HepG2 (cell line): ENCODE measurements around the gene TBC1D14. TPM values are rescaled to one million over a fixed set of nuclear protein-coding genes. Genes with fewer than 3 reads are reported as not detected.
A peak's percentile ranks its signal among the peaks of the same experiment; 100 is the strongest.
"Not testable (repeated sequence)": the region's sequence is repeated elsewhere in the genome, so short reads cannot be mapped to it uniquely, and the experiment has no call there.

Source experiments
- ATAC-seq: fragments of 200-7000 bp; cut with Tn5 transposase; 3 replicates; pipeline ENCODE4 v1.9.1; 2020; ENCODE audit warnings: mild to moderate bottlenecking, moderate library complexity
- BruUV-seq: library from RNA; stranded (reverse); fragments of 400-500 nt; replicated peaks from 2 replicates; lab custom pipeline; 2021; lab: Mats Ljungman, UMichigan
- CTCF ChIA-PET: fragments of 300-600 bp; formaldehyde crosslinking; extraction: SDS; loops from one replicate; lab custom pipeline; 2021; ENCODE audit warnings: low total read pairs, inconsistent platforms, low intra/inter-chr PET ratio; lab: Yijun Ruan, JAX
- POLR2A ChIA-PET: fragments of 350-600 bp; sonication (Branson Sonifier 250); formaldehyde crosslinking; loops from one replicate; lab custom pipeline; 2020; ENCODE audit warnings: antibody characterized with exemption, inconsistent platforms; lab: Yijun Ruan, JAX
- DNase-seq: peaks from one replicate; pipeline ENCODE4 v3.0.0-alpha.2; 2015; ENCODE audit warnings: low spot score
- FAIRE-seq: peaks from 3 replicates; lab custom pipeline; 2011; peaks lifted over from hg19 to GRCh38; lab: Jason Lieb, UNC
- H2AFZ ChIP-seq: one replicate; pipeline ENCODE4 v1.6.1; 2011; ENCODE audit warnings: low read length, inconsistent platforms
- H3K27ac ChIP-seq: fragments of 300-600 bp; 3 replicates; pipeline ENCODE4 v1.8.0; 2011; ENCODE audit warnings: mixed run types, mild to moderate bottlenecking, mixed read lengths, low read length, inconsistent platforms; ENCODE audit not compliant: insufficient read depth; ENCODE audit errors: extremely low read length
- H3K27me3 ChIP-seq, 2 experiments: fragments of 200-600 bp in 1 of 2; 2 replicates in 1 of 2; 3 replicates in 1 of 2; pipeline versions ENCODE4 v1.6.0 to v1.8.0; 2011; ENCODE audit warnings: low read length in 2 of 2, mild to moderate bottlenecking in 2 of 2, moderate library complexity in 2 of 2, inconsistent platforms in 1 of 2; ENCODE audit not compliant: insufficient read depth in 2 of 2, control insufficient read depth in 1 of 2
- H3K36me3 ChIP-seq, 2 experiments: fragments of 200-600 bp in 1 of 2; replicated peaks in 1 of 2; 2 replicates in 1 of 2; 3 replicates in 1 of 2; pipeline versions ENCODE4 v1.5.1 to v1.8.0; 2011; ENCODE audit warnings: low read length in 2 of 2, inconsistent platforms in 1 of 2; ENCODE audit not compliant: insufficient read depth in 2 of 2, control insufficient read depth in 1 of 2
- H3K4me1 ChIP-seq: 2 replicates; pipeline ENCODE4 v1.5.1; 2012; ENCODE audit warnings: low read length, inconsistent platforms; ENCODE audit not compliant: insufficient read depth
- H3K4me2 ChIP-seq: 2 replicates; pipeline ENCODE4 v1.6.0; 2011; ENCODE audit warnings: low read depth, low read length, inconsistent platforms
- H3K4me3 ChIP-seq, 3 experiments: fragments of 200-600 bp in 1 of 3; sonication (generic), shearing (Covaris generic) in 1 of 3; replicated peaks in 1 of 3; 2 replicates each; pipeline ENCODE4 v1.5.1; 2011 to 2016; ENCODE audit warnings: low read length in 3 of 3, inconsistent platforms in 2 of 3, low read depth in 2 of 3, mild to moderate bottlenecking in 2 of 3, control low read depth in 1 of 3, mixed read lengths in 1 of 3; ENCODE audit not compliant: insufficient read depth in 1 of 3
- H3K79me2 ChIP-seq: one replicate; pipeline ENCODE4 v1.6.1; 2011; ENCODE audit warnings: low read length, inconsistent platforms; ENCODE audit not compliant: insufficient read depth
- H3K9ac ChIP-seq: 2 replicates; pipeline ENCODE4 v1.6.0; 2011; ENCODE audit warnings: mild to moderate bottlenecking, low read depth, low read length, inconsistent platforms; ENCODE audit not compliant: insufficient read depth
- H3K9me3 ChIP-seq: 2 replicates; pipeline ENCODE4 v1.5.1; 2012; ENCODE audit warnings: mild to moderate bottlenecking, low read length
- H4K20me1 ChIP-seq: 2 replicates; pipeline ENCODE4 v1.6.0; 2011; ENCODE audit warnings: inconsistent platforms, mild to moderate bottlenecking, low read length, moderate library complexity; ENCODE audit not compliant: insufficient read depth
- ZNF367 ChIP-seq: sonication (generic); formaldehyde crosslinking; IDR thresholded peaks from 2 replicates; pipeline ENCODE4 v1.4.0; 2020; ENCODE audit warnings: missing genetic modification reagents, borderline replicate concordance
- ZNF776 ChIP-seq: sonication (generic); formaldehyde crosslinking; IDR thresholded peaks from 2 replicates; pipeline ENCODE4 v1.4.0; 2020; ENCODE audit warnings: mild to moderate bottlenecking, missing genetic modification reagents
- WGBS: methylation state at CpG from one replicate; pipeline ENCODE4 v1.1.6; 2017; ENCODE audit warnings: low lambda C conversion rate; 5-methylcytosine and 5-hydroxymethylcytosine counted together
- in situ Hi-C: cut with HindIII; loops from 2 replicates; pipeline ENCODE4 v1.10.0; 2017; ENCODE audit warnings: low pct_unique_long_range_greater_than_20kb; ENCODE audit not compliant: extremely low pct_ligation_motif_present
- intact Hi-C: fragments of 100-400 bp; cut with micrococcal nuclease; formaldehyde crosslinking; loops from one replicate; pipeline ENCODE4 v1.10.0; 2022; ENCODE audit not compliant: unreplicated experiment
- polyA plus RNA-seq, 8 experiments: library from polyadenylated mRNA; depleted of rRNA in 3 of 8; stranded (reverse) in 7 of 8; unstranded in 1 of 8; fragments of >200 nt; fragmentation: Illumina TruSeq in 4 of 8; extraction: Trizol in 4 of 8; gene quantifications; 2 replicates each; pipeline versions ENCODE4 v1.2.1 to v1.2.3, GENCODE V29; 2011 to 2016; ENCODE audit warnings: low read depth in 4 of 8, missing spikeins in 1 of 8, mixed read lengths in 1 of 8; ENCODE audit not compliant: insufficient read depth in 1 of 8
- total RNA-seq, 5 experiments: library from RNA; depleted of rRNA; stranded (reverse); fragments of >200 nt; fragmentation: Illumina TruSeq; extraction: Trizol; gene quantifications; 2 replicates each; pipeline ENCODE4 v1.2.3, GENCODE V29; 2016; ENCODE audit warnings: low read depth in 1 of 5
- TF ChIP-seq, protein P1 (sequence below): sonication (generic); formaldehyde crosslinking; IDR thresholded peaks from 2 replicates; pipeline ENCODE4 v1.8.0; 2022; ENCODE audit warnings: mild to moderate bottlenecking, missing genetic modification reagents, borderline replicate concordance

TBC1D14 gene
- total and polyA plus RNA-seq, 2 of the 13 experiments (the other 11 are each of a cell fraction or from before 2014, with no cell fraction given): 29.5 to 46.5 TPM

DNA sequence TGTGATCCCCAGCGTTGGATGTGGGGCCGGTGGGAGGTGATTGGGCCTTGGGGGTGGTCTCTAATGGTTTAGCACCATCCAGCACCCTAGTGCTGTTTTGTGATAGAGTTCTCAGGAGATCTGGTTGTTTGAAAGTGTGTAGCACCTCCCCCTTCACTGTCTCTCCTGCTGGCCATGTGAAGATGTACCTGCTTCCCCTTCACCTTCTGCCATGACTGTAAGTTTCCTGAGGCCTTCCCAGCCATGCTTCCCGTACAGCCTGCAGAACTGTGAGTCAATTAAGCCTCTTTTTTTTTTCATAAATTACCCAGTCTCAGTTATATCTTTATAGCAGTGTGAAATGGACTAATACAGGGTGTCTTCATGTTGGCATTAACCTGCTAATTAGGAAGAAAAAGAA is 19.3 kb upstream of the TBC1D14 start:
- no peak for DNase-seq
- 95% methylated on average over 3 of the region's 3 CpGs for WGBS
- no peaks in the 10 kb centered on the region for H4K20me1 ChIP-seq
- TF ChIP-seq, protein P1, sequence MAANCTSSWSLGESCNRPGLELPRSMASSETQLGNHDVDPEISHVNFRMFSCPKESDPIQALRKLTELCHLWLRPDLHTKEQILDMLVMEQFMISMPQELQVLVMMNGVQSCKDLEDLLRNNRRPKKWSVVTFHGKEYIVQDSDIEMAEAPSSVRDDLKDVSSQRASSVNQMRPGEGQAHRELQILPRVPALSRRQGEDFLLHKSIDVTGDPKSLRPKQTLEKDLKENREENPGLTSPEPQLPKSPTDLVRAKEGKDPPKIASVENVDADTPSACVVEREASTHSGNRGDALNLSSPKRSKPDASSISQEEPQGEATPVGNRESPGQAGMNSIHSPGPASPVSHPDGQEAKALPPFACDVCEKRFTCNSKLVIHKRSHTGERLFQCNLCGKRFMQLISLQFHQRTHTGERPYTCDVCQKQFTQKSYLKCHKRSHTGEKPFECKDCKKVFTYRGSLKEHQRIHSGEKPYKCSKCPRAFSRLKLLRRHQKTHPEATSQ (CRISPR knock-in tag): peak; percentile 51; the same call in 1 of the 2 replicates
- TF ChIP-seq ZNF367 (CRISPR knock-in tag): no peak
- TF ChIP-seq, all 625 proteins: peak for 1
- H3K79me2 ChIP-seq: no peaks in the 10 kb centered on the region
- ATAC-seq: no peak
- no peak overlapping the region for H2AFZ ChIP-seq
- no TSS peak for BruUV-seq
- no peak overlapping the region for H3K4me3 ChIP-seq
- no peak overlapping the region for H3K27ac ChIP-seq
- no peak for FAIRE-seq
- H3K36me3 ChIP-seq: no peaks in the 10 kb centered on the region
- no peaks in the 10 kb centered on the region for H3K27me3 ChIP-seq
- in situ Hi-C loops (no loop called here), intact Hi-C loops (loop anchor here (5.0 kb wide), 1 partner anchor 37 kb away; no protein-coding TSS in a partner anchor)
- H3K4me1 ChIP-seq: peaks cover 42% of the 10 kb centered on the region
- POLR2A ChIA-PET: no interaction called here
- H3K9me3 ChIP-seq: peaks cover 11% of the 10 kb centered on the region
- H3K9ac ChIP-seq: no peak overlapping the region
- CTCF ChIA-PET: interaction anchor here (3.7 kb wide), 1 partner anchor 19 kb away, joined by 12 read pairs; the partner anchor contains the start of gene TBC1D14
- H3K4me2 ChIP-seq: no peak overlapping the region

DNA sequence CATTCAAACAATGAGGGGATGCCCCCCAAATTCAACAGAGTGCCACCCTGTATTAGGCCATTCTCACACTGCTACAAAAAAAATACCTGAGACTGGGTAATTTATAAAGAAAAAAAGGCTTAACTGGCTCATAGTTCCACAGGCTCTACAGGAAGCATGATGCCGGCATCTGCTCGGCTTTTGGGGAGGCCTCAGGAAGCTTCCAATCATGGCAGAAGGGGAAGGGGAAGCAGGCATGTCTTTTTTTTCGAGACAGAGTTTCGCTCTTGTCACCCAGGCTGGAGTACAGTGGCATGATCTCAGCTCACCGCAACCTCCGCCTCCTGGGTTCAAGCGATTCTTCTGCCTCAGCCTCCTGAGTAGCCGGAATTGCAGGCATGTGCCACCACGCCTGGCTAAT is 18.7 kb upstream of the TBC1D14 start:
- Histone ChIP-seq H3K4me1 (peaks cover 48% of the 10 kb centered on the region), H3K9me3 (peaks cover 11% of the 10 kb centered on the region)
- in situ Hi-C loops, ATAC-seq, BruUV-seq, H3K36me3 ChIP-seq, H3K27me3 ChIP-seq, H3K79me2 ChIP-seq, H3K4me2 ChIP-seq, H3K9ac ChIP-seq, DNase-seq, H3K4me3 ChIP-seq, H2AFZ ChIP-seq, H3K27ac ChIP-seq, FAIRE-seq, H4K20me1 ChIP-seq: not testable (repeated sequence)
- intact Hi-C loops: loop anchor here (5.0 kb wide), 1 partner anchor 36 kb away; no protein-coding TSS in a partner anchor
- CTCF ChIA-PET: interaction anchor here (3.7 kb wide), 1 partner anchor 19 kb away, joined by 12 read pairs; the partner anchor contains the start of gene TBC1D14
- TF ChIP-seq ZNF776 (CRISPR knock-in tag): peak; percentile 24; the same call in 1 of the 2 replicates
- WGBS: 97% methylated on average over 9 of the region's 9 CpGs
- POLR2A ChIA-PET: interaction anchor here (1.0 to 7.5 kb wide), 3 partner anchors 8 to 111 kb away, joined by 3 to 215 read pairs (median 6); partner anchors contain the start of gene TBC1D14
